Fibroblast of lung (primary cell): ENCODE data around the gene TUBG2. TPM values are rescaled to one million over a fixed set of nuclear protein-coding genes. Genes with fewer than 3 reads are reported as not detected.

ENCODE experiments used
- DNase-seq, 2 donors: peaks; one replicate each; pipeline versions ENCODE4 v3.0.0 to v3.0.0-alpha.2; 2010; ENCODE audit warnings: low read depth in 2 of 2
- H2AFZ ChIP-seq: 2 replicates; pipeline ENCODE4 v1.5.1; 2012; ENCODE audit warnings: low read length, control low read depth, inconsistent platforms
- H3K27ac ChIP-seq: 2 replicates; pipeline ENCODE4 v1.5.1; 2011; ENCODE audit warnings: low read length, control low read depth; ENCODE audit not compliant: insufficient read depth
- H3K27me3 ChIP-seq: 2 replicates; pipeline ENCODE4 v1.5.1; 2011; ENCODE audit warnings: mild to moderate bottlenecking, low read length; ENCODE audit not compliant: control insufficient read depth, insufficient read depth
- H3K36me3 ChIP-seq: 2 replicates; pipeline ENCODE4 v1.5.1; 2011; ENCODE audit warnings: low read length; ENCODE audit not compliant: control insufficient read depth, insufficient read depth
- H3K4me1 ChIP-seq: 2 replicates; pipeline ENCODE4 v1.5.1; 2011; ENCODE audit warnings: low read length; ENCODE audit not compliant: control insufficient read depth, insufficient read depth; ENCODE audit errors: extremely low read depth
- H3K4me2 ChIP-seq: 2 replicates; pipeline ENCODE4 v1.5.1; 2011; ENCODE audit warnings: low read length, control low read depth; ENCODE audit not compliant: insufficient read depth; ENCODE audit errors: extremely low read depth
- H3K4me3 ChIP-seq, 4 experiments: fragments of 200-600 bp in 1 of 4; sonication (generic) in 1 of 4; replicated peaks in 1 of 4; 2 replicates each; pipeline ENCODE4 v1.5.1; 2011 to 2016; ENCODE audit warnings: low read length in 4 of 4, low read depth in 3 of 4, mild to moderate bottlenecking in 3 of 4, control low read depth in 2 of 4, inconsistent platforms in 1 of 4, mixed read lengths in 1 of 4; ENCODE audit not compliant: insufficient read depth in 1 of 4; ENCODE audit errors: control extremely low read depth in 1 of 4
- H3K79me2 ChIP-seq: 2 replicates; pipeline ENCODE4 v1.5.1; 2012; ENCODE audit warnings: mild to moderate bottlenecking, low read length, inconsistent platforms; ENCODE audit not compliant: control insufficient read depth, insufficient read depth
- H3K9ac ChIP-seq: 2 replicates; pipeline ENCODE4 v1.5.1; 2011; ENCODE audit warnings: mild to moderate bottlenecking, low read length, control low read depth; ENCODE audit not compliant: insufficient read depth
- H3K9me3 ChIP-seq: 2 replicates; pipeline ENCODE4 v1.5.1; 2012; ENCODE audit warnings: low read depth, low read length; ENCODE audit not compliant: control insufficient read depth, insufficient read depth
- H4K20me1 ChIP-seq: 2 replicates; pipeline ENCODE4 v1.5.1; 2011; ENCODE audit warnings: low read length; ENCODE audit not compliant: control insufficient read depth, insufficient read depth; ENCODE audit errors: extremely low read depth
- CTCF ChIP-seq, 2 donors: IDR thresholded peaks in 1 of 2; conservative IDR thresholded peaks in 1 of 2; 1 replicate in 1 of 2; 2 replicates in 1 of 2; pipeline ENCODE4 v1.5.1; 2011 to 2012; ENCODE audit warnings: low read length in 2 of 2, control low read depth in 1 of 2, inconsistent platforms in 1 of 2, low read depth in 1 of 2, mild to moderate bottlenecking in 1 of 2
- EZH2 ChIP-seq: IDR thresholded peaks from 2 replicates; pipeline ENCODE4 v1.5.1; 2012; ENCODE audit warnings: low read length, control low read depth, mild to moderate bottlenecking; ENCODE audit errors: missing control alignments
- polyA plus RNA-seq, 2 donors: library from polyadenylated mRNA; depleted of rRNA in 1 of 2; stranded (reverse) in 1 of 2; unstranded in 1 of 2; fragments of >200 nt; gene quantifications; 2 replicates each; pipeline ENCODE4 v1.2.1, GENCODE V29; 2011 to 2012; ENCODE audit warnings: missing spikeins in 1 of 2
- total RNA-seq: library from RNA; depleted of rRNA; stranded (reverse); fragments of >200 nt; gene quantifications from 2 replicates; pipeline ENCODE4 v1.2.1, GENCODE V29; 2014

Gene TUBG2
- total and polyA plus RNA-seq, 2 donors (not counting 1 experiment from before 2014, with no cell fraction given), result 11.6 to 13.5 TPM

- no peak overlapping the region for H3K9ac ChIP-seq
- H3K27ac ChIP-seq, result no peak overlapping the region
- H3K9me3 ChIP-seq, result no peaks in the 10 kb centered on the region
- no peaks in the 10 kb centered on the region for H4K20me1 ChIP-seq
- H3K36me3 ChIP-seq, result no peaks in the 10 kb centered on the region
- no peak overlapping the region for H3K4me2 ChIP-seq
- no peak overlapping the region for H2AFZ ChIP-seq
- no peaks in the 10 kb centered on the region for H3K4me1 ChIP-seq
- H3K79me2 ChIP-seq, result no peaks in the 10 kb centered on the region
- H3K27me3 ChIP-seq, result no peaks in the 10 kb centered on the region
- no peak for TF ChIP-seq CTCF (conservative IDR thresholded peaks at IDR 0.05 in 1 of 2, IDR thresholded peaks at IDR 0.05 in 1 of 2; ENCODE audit: low read depth in 1 of 2, low read length in 2 of 2)
- no peak for TF ChIP-seq EZH2
- no peak for DNase-seq
- no peak overlapping the region for H3K4me3 ChIP-seq
Measured at GRCh38 chr17:42629411-42630009, 29.6 kb upstream of the TUBG2 start.

- H3K4me3 ChIP-seq, result no peak overlapping the region
- no peaks in the 10 kb centered on the region for H3K9me3 ChIP-seq
- DNase-seq, result no peak
- H3K27ac ChIP-seq, result no peak overlapping the region
- H3K36me3 ChIP-seq, result no peaks in the 10 kb centered on the region
- no peak overlapping the region for H2AFZ ChIP-seq
- H3K79me2 ChIP-seq, result no peaks in the 10 kb centered on the region
- no peaks in the 10 kb centered on the region for H3K27me3 ChIP-seq
- no peak overlapping the region for H3K4me2 ChIP-seq
- TF ChIP-seq EZH2, result no peak
- TF ChIP-seq CTCF (conservative IDR thresholded peaks at IDR 0.05 in 1 of 2, IDR thresholded peaks at IDR 0.05 in 1 of 2; ENCODE audit: low read depth in 1 of 2, low read length in 2 of 2), result no peak
- H3K4me1 ChIP-seq, result no peaks in the 10 kb centered on the region
- H4K20me1 ChIP-seq, result no peaks in the 10 kb centered on the region
- H3K9ac ChIP-seq, result no peak overlapping the region
Measured at GRCh38 chr17:42632949-42633444, 26.1 kb upstream of the TUBG2 start.

GRCh38 chr17:42639525-42640113 is 19.5 kb upstream of the TUBG2 start:
- peaks cover 5% of the 10 kb centered on the region for H3K27me3 ChIP-seq

More at GRCh38 chr17:42639525-42640113, 19.5 kb upstream of the TUBG2 start:
- H4K20me1 ChIP-seq, result no peaks in the 10 kb centered on the region
- H2AFZ ChIP-seq, result no peak overlapping the region
- H3K9ac ChIP-seq, result no peak overlapping the region
- no peak overlapping the region for H3K4me2 ChIP-seq
- no peaks in the 10 kb centered on the region for H3K79me2 ChIP-seq
- no peaks in the 10 kb centered on the region for H3K4me1 ChIP-seq
- no peaks in the 10 kb centered on the region for H3K9me3 ChIP-seq
- H3K4me3 ChIP-seq, result no peak overlapping the region
- no peak for TF ChIP-seq EZH2
- no peak for TF ChIP-seq CTCF (conservative IDR thresholded peaks at IDR 0.05 in 1 of 2, IDR thresholded peaks at IDR 0.05 in 1 of 2; ENCODE audit: low read depth in 1 of 2, low read length in 2 of 2)
- no peak for DNase-seq
- H3K27ac ChIP-seq, result no peak overlapping the region
- no peaks in the 10 kb centered on the region for H3K36me3 ChIP-seq
